AG10803 (cell line): ENCODE results near the gene SLC25A29.

Experiments
- DNase-seq: peaks from one replicate; pipeline ENCODE4 v3.0.0; 2010; ENCODE audit warnings: low read depth
- H3K4me3 ChIP-seq: 2 replicates; pipeline ENCODE4 v1.5.1; 2011; ENCODE audit warnings: mild to moderate bottlenecking, low read length, control low read depth
- TF ChIP-seq, protein P1 (sequence below): conservative IDR thresholded peaks from 2 replicates; pipeline ENCODE4 v1.5.1; 2011; ENCODE audit warnings: mild to moderate bottlenecking, low read length, control low read depth, inconsistent platforms

The SLC25A29 gene

DNA sequence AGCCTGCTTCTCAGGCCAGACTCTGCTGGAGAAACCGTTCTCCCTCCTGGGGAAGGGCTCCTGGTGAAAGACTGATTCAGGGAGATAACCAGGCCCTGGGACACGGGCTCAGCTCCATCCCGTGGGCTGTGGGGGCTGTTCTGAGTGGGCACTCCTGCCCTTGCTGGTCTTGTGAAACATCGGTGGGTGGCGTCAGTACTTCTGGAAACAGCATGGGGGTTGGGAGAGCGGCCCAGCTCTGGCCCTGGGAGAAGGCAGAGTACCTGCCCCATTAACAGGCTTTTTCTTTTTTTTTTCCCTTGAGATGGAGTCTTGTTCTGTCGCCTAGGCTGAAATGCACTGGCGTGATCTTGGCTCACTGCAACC is 17.7 kb upstream of the SLC25A29 start:
- no peak overlapping the region for H3K4me3 ChIP-seq
- DNase-seq: no peak
- TF ChIP-seq, protein P1, sequence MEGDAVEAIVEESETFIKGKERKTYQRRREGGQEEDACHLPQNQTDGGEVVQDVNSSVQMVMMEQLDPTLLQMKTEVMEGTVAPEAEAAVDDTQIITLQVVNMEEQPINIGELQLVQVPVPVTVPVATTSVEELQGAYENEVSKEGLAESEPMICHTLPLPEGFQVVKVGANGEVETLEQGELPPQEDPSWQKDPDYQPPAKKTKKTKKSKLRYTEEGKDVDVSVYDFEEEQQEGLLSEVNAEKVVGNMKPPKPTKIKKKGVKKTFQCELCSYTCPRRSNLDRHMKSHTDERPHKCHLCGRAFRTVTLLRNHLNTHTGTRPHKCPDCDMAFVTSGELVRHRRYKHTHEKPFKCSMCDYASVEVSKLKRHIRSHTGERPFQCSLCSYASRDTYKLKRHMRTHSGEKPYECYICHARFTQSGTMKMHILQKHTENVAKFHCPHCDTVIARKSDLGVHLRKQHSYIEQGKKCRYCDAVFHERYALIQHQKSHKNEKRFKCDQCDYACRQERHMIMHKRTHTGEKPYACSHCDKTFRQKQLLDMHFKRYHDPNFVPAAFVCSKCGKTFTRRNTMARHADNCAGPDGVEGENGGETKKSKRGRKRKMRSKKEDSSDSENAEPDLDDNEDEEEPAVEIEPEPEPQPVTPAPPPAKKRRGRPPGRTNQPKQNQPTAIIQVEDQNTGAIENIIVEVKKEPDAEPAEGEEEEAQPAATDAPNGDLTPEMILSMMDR: no peak

GRCh38 chr14:100323121-100323941 is 17.1 kb upstream of the SLC25A29 start, which contains the start of gene SLC25A47:
SLC25A47 (plus strand) TSS chr14:100323339; CDS start chr14:100323415, 76 bp downstream.
- no peak within 1 kb of the TSS for H3K4me3 ChIP-seq
- no peak for DNase-seq
- TF ChIP-seq, protein P1: no peak

DNA sequence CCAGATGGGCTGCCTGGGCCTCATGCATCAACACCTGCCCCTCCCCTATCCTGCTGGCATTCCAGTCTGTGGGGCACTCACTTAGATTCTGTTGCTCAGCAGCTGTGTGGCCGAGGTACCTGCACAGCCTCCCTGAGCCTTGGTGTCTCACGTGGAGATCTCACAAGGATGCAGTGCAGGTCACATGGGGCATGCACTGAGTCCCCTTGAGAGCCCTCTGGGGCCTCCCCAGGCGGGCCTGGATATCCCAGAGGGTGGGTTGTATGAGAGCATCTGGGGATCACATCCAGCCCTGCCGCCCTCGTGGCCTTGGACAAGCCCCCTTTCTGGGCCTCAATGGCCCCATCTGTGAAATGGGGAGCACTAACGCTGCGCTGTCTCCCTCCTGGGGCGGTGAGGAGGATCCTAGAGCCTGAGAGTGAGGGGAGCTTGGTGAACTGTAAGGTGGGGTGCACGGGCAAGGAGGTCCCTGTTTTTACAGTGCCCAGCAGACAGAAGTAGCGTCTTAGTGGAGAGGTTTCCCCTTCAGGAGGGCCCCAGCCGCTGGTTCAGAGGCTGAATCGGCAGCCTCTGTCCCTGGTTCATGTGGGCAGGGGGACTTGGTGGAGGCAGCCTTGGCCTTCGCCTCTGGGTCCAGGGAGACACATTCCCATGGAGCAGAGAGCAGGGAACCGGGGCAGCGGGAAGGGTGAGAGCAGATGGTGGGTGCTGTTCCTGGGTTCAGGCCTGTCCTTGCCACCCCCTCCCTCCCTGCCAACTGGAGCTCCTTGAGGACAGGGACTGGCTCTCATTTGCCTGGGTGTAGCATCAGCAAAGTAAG is 16.1 kb upstream of the SLC25A29 start:
- DNase-seq: no peak
- TF ChIP-seq, protein P1: no peak
- no peak overlapping the region for H3K4me3 ChIP-seq

DNA sequence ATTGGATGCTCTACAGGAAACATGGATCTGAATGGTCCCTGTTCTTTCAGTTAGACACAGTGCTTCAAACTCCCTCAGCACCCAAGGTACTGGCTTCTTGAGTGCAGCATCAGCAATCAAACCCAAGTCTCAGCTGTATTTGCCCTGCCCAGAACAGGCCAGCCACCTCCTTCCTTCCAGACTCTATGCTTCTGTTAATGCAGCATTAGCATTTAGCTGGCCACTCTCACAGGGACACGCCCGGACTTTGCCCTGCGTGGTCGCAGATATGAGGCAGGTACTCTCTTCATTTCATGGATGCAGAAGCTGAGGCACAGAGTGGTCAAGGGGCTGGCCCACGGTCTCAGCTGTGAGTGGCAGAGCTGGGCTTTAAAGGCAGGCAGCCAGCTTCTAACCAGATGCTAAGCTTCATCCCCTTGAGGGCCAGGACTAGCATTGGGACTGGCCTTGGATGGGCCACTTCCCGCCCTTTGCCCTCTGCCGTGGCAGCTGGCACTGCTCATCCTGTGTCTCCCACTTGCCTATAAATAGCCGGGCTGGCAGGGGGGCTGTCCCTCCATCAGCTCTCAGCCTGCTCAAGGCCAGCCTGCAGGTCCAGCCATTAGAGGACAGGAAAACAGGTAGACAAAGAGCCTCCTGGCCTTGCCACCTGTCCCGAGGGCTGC is 15.4 kb upstream of the SLC25A29 start:
- TF ChIP-seq, protein P1: no peak
- H3K4me3 ChIP-seq: no peak overlapping the region
- no peak for DNase-seq

GRCh38 chr14:100320157-100320856 is 14.1 kb upstream of the SLC25A29 start:
- DNase-seq: no peak

More at GRCh38 chr14:100320157-100320856, 14.1 kb upstream of the SLC25A29 start:
- H3K4me3 ChIP-seq: no peak overlapping the region
- TF ChIP-seq, protein P1: no peak
